ENCODE data around the gene IL3.

- no peak for TF ChIP-seq POLR2AphosphoS5 (IDR thresholded peaks at IDR 0.05; ENCODE audit: borderline replicate concordance, low read depth, low read length)
- TF ChIP-seq EZH2 (IDR thresholded peaks at IDR 0.05) = no peak
These were observed 38.2 kb downstream of the IL3 start for GRCh38 chr5:132098621-132099020.
